ENCODE measurements around the gene KSR1. TPM values are rescaled to one million over a fixed set of nuclear protein-coding genes. Genes with fewer than 3 reads are reported as not detected.
A peak's percentile ranks its signal among the peaks of the same experiment; 100 is the strongest.

KSR1 gene
- total and polyA plus RNA-seq, 12 donors = 16.0 to 50.4 (median 38.5) TPM

GRCh38 chr17:27491713-27492190 is 35.5 kb downstream of the KSR1 start:
- H3K27ac ChIP-seq = peak overlapping the region in 1 of 5 donors; percentile 6
- whole genome bisulfite sequencing, 4 donors = 48 to 61% (median 54%) methylated on average over 12 of the region's 12 CpGs
- intact Hi-C loops (cut with DNase I) = no loop called here
- H3K36me3 ChIP-seq (replicated peaks in 1 of 2) = no peaks in the 10 kb centered on the region
- no peak for TF ChIP-seq CTCF (IDR thresholded peaks at IDR 0.05)
- no peak for TF ChIP-seq POLR2A (IDR thresholded peaks at IDR 0.05)
- no peak for DNase-seq
- no peak overlapping the region for H3K4me3 ChIP-seq
- no peaks in the 10 kb centered on the region for H3K9me3 ChIP-seq (replicated peaks in 1 of 3)
- no peaks in the 10 kb centered on the region for H3K27me3 ChIP-seq
- peaks cover 31 to 61% of the 10 kb centered on the region in 2 donors for H3K4me1 ChIP-seq (replicated peaks in 1 of 2)

- Histone ChIP-seq H3K4me3 (no peak overlapping the region), H3K9me3 (replicated peaks in 1 of 3) (no peaks in the 10 kb centered on the region), H3K36me3 (replicated peaks in 1 of 2) (no peaks in the 10 kb centered on the region), H3K4me1 (replicated peaks in 1 of 2) (peaks cover 31 to 61% of the 10 kb centered on the region in 2 donors), H3K27me3 (no peaks in the 10 kb centered on the region), H3K27ac (peak overlapping the region in 1 of 5 donors; percentile 41)
- no peak for DNase-seq
- no peak for TF ChIP-seq POLR2A (IDR thresholded peaks at IDR 0.05)
- TF ChIP-seq CTCF (IDR thresholded peaks at IDR 0.05) = no peak
- WGBS, 4 donors = 93 to 97% (median 93%) methylated on average over 3 of the region's 3 CpGs
- intact Hi-C loops (cut with DNase I) = no loop called here
These were observed 36.2 kb downstream of the KSR1 start for GRCh38 chr17:27492470-27492869.

GRCh38 chr17:27493088-27493487 is 36.8 kb downstream of the KSR1 start:
- Histone ChIP-seq H3K9me3 (replicated peaks in 1 of 3) (no peaks in the 10 kb centered on the region), H3K4me3 (no peak overlapping the region), H3K4me1 (replicated peaks in 1 of 2) (peaks cover 31 to 56% of the 10 kb centered on the region in 2 donors), H3K36me3 (replicated peaks in 1 of 2) (no peaks in the 10 kb centered on the region), H3K27me3 (no peaks in the 10 kb centered on the region), H3K27ac (peak overlapping the region in 3 of 5 donors; percentile 41 to 84 (median 49))
- peak in 1 of 7 donors; percentile 15 for DNase-seq
- whole genome bisulfite sequencing, 4 donors = 18 to 45% (median 28%) methylated on average over 4 of the region's 4 CpGs
- intact Hi-C loops (cut with DNase I) = no loop called here
- TF ChIP-seq POLR2A (IDR thresholded peaks at IDR 0.05) (no peak), CTCF (IDR thresholded peaks at IDR 0.05) (no peak)

- Histone ChIP-seq H3K4me1 (replicated peaks in 1 of 2) (peaks cover 25 to 43% of the 10 kb centered on the region in 2 donors), H3K9me3 (replicated peaks in 1 of 3) (no peaks in the 10 kb centered on the region), H3K27me3 (no peaks in the 10 kb centered on the region), H3K36me3 (replicated peaks in 1 of 2) (no peaks in the 10 kb centered on the region), H3K4me3 (no peak overlapping the region), H3K27ac (peak overlapping the region; percentile 23 to 84 (median 61))
- TF ChIP-seq CTCF (IDR thresholded peaks at IDR 0.05) (peak in 5 of 6 experiments; percentile 12 to 55 (median 41)), POLR2A (IDR thresholded peaks at IDR 0.05) (peak in 1 of 2 donors; percentile 31)
- DNase-seq = peak; percentile 68 to 93 (median 84)
- intact Hi-C loops (cut with DNase I) = no loop called here
- 51 to 66% (median 60%) methylated on average over 12 to 19 of the region's 19 CpGs for WGBS, 4 donors
These were observed 38.2 kb downstream of the KSR1 start for GRCh38 chr17:27494192-27495091.
